Stimulated activated CD4-positive, alpha-beta T cell treated with anti-CD3 and anti-CD28 coated beads, Interleukin-1b, Interleukin-23, amount 100 ng/mL, for 4 hours (primary cell): ENCODE measurements around the gene LRRC74B.

ENCODE experiments used
- DNase-seq, 2 donors: peaks; one replicate each; pipeline ENCODE4 v3.0.0-alpha.2; 2020; ENCODE audit warnings: low read depth in 2 of 2

The LRRC74B gene

GRCh38 chr22:21102659-21103267 lies 57.0 kb downstream of the LRRC74B start:
- DNase-seq: peak; percentile 64 to 78

DNA sequence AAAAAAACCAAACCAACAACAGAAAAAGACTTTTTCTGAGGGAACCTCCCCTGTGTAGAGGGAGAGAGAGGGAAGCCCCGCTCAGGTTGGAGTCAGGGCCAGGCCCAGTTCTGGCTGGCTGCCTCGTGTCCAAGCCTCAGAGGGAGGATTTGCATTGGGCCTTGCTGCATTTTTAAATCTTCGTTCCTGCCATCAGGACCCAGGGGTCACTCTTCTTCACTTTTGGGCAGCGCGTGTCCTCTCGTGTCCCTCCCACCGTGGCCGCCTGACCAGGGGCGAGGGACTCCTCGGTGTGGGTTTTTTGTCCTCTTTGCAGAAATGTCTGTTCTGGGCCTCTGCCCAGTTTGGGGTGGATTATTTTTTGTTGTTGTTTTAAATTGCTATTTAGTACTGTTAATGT lies 57.9 kb downstream of the LRRC74B start:
- DNase-seq: no peak

DNA sequence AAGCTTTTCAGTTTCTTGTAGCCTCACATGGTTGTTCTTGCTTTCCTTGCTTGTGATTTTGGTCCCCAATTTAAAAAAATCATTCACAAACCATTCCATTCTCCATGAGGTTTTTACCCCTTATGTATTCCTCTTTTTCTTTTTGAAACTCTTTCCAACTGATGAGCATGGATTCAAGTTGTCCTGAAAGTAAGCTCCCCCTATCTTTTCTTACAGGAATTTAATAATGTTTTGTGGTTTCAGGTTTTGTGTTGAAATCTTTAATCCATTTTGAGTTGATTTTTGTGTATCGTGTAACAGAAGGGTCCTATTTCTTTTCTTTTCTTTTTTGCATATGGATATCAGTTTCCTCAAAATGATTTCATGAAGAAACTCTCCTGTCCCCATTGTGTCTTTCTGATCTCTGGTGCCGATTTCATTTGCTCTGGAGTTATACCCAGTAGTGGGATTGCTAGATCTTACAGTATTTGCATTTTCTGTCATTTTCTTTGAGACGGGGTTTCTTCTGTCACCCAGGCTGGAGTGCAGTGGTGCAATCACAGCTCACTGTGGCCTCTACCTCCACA lies 58.5 kb downstream of the LRRC74B start:
- no peak for DNase-seq

- no peak for DNase-seq
Measured at GRCh38 chr22:21105294-21105693, 59.5 kb downstream of the LRRC74B start.

DNA sequence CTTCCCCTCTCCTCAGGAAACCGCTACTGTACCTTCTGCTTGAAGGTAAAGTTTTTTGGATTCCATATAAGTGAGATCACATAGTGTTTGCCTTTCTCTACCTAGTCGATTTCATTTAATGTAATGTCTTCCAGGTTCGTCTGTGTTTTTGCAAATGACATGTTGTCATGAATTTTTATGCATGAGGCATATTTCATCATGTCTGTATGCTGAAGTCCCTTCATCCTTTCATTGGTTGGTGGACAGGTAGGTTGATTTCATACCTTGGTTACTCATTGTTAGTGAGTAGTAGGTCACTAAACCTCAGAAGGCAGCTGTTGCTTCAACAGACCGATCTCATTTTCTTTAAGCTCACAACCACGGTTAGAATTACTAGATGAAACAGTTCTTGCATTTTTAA lies 60.3 kb downstream of the LRRC74B start:
- no peak for DNase-seq

DNA sequence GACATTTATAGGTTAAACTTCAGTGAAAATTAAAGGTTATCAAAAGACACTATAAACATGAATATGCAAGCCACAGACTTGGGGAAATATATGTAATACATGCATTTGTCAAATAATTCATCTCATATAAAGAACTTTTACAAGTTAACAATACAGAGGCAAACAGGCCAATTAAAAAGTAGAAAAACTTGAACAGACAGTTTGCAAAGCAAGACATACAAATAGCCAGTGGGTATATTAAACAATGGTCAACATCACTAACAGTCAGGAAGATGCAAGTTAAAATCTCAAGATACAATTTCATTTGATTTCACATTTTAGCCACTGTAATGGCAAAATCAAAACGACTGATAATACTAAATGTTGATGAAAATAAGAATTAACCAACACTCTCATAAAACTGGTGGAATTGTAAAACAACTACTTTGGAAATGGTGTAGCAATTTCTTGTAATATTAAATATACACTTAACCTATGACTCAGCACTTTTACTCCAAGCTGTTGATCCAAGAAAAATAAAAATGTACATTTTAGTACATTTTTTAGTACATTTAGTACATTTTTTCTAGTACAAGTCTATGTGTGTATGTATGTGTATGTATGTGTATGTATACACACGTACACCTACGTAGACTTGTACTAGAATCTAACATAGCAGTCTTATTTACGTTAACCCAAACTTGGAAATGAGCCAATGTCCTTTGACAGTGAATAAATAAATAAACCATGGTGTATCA lies 62.8 kb downstream of the LRRC74B start:
- DNase-seq: no peak
